Activated CD4-positive, alpha-beta T cell treated with anti-CD3 and anti-CD28 coated beads, Interleukin-2, amount 10 ng/mL, durations not matched to agents 7 days and 5 days (primary cell): ENCODE measurements around the gene ABCA9. TPM values are rescaled to one million over a fixed set of nuclear protein-coding genes. Genes with fewer than 3 reads are reported as not detected.
"Not testable (repeated sequence)": the region's sequence is repeated elsewhere in the genome, so short reads cannot be mapped to it uniquely, and the experiment has no call there.

ENCODE experiments used
- CTCF ChIA-PET: fragments of 350-600 bp; sonication (Branson Sonifier 250); formaldehyde crosslinking; loops from one replicate; lab custom pipeline; 2021; ENCODE audit warnings: antibody characterized with exemption; lab: Charles Lee
- POLR2A ChIA-PET: fragments of 350-600 bp; sonication (Branson Sonifier 250); formaldehyde crosslinking; loops from one replicate; lab custom pipeline; 2021; ENCODE audit warnings: antibody characterized with exemption; lab: Charles Lee
- DNase-seq: peaks from one replicate; pipeline ENCODE4 v3.0.0-alpha.2; 2020
- H3K27ac Mint-ChIP-seq: one replicate; pipeline ENCODE4 v1.8.0; 2021; ENCODE audit warnings: mild to moderate bottlenecking, moderate library complexity, mixed read lengths
- H3K27me3 Mint-ChIP-seq: one replicate; pipeline ENCODE4 v1.8.0; 2021; ENCODE audit warnings: mixed read lengths
- H3K36me3 Mint-ChIP-seq: one replicate; pipeline ENCODE4 v1.8.0; 2021; ENCODE audit warnings: low read depth, mixed read lengths
- H3K4me1 Mint-ChIP-seq: one replicate; pipeline ENCODE4 v1.8.0; 2021; ENCODE audit warnings: mixed read lengths
- H3K4me3 Mint-ChIP-seq: one replicate; pipeline ENCODE4 v1.8.0; 2021; ENCODE audit warnings: mild to moderate bottlenecking, moderate library complexity, mixed read lengths
- H3K9me3 Mint-ChIP-seq: one replicate; pipeline ENCODE4 v1.8.0; 2021; ENCODE audit warnings: mixed read lengths
- total RNA-seq, 2 experiments: library from RNA; stranded (reverse); gene quantifications; one replicate each; pipeline ENCODE4 v1.2.3, GENCODE V29; 2021

The ABCA9 gene
- total RNA-seq, 2 experiments from 2014 or later, result 0.08 to 0.22 TPM

GRCh38 chr17:68953340-68953997 lies 107.3 kb downstream of the ABCA9 start:
- Mint-ChIP-seq H3K4me3 (no peak overlapping the region), H3K9me3 (no peaks in the 10 kb centered on the region), H3K27ac (no peak overlapping the region), H3K27me3 (peaks cover 5% of the 10 kb centered on the region), H3K4me1 (no peaks in the 10 kb centered on the region), H3K36me3 (no peaks in the 10 kb centered on the region)
- ChIA-PET CTCF (interaction anchor here (0.6 kb wide), 2 partner anchors 235 to 1364 kb away, joined by 3 read pairs; no protein-coding TSS in a partner anchor), POLR2A (no interaction called here)
- no peak for DNase-seq

- Mint-ChIP-seq H3K27me3 (peaks cover 3% of the 10 kb centered on the region), H3K27ac (no peak overlapping the region), H3K36me3 (no peaks in the 10 kb centered on the region), H3K4me3 (no peak overlapping the region), H3K4me1 (no peaks in the 10 kb centered on the region), H3K9me3 (peaks cover 2% of the 10 kb centered on the region)
- DNase-seq, result no peak
- POLR2A ChIA-PET, result no interaction called here
- CTCF ChIA-PET, result no interaction called here
Measured at GRCh38 chr17:68950725-68951124, 110.0 kb downstream of the ABCA9 start.

GRCh38 chr17:68947868-68948267 lies 112.9 kb downstream of the ABCA9 start:
- H3K36me3 Mint-ChIP-seq, H3K27ac Mint-ChIP-seq, H3K4me1 Mint-ChIP-seq, POLR2A ChIA-PET, H3K27me3 Mint-ChIP-seq, H3K9me3 Mint-ChIP-seq, DNase-seq, CTCF ChIA-PET, H3K4me3 Mint-ChIP-seq: not testable (repeated sequence)

GRCh38 chr17:68944435-68945035 lies 116.2 kb downstream of the ABCA9 start:
- Mint-ChIP-seq H3K27ac (no peak overlapping the region), H3K4me3 (no peak overlapping the region), H3K27me3 (no peaks in the 10 kb centered on the region), H3K9me3 (peaks cover 2% of the 10 kb centered on the region), H3K36me3 (no peaks in the 10 kb centered on the region), H3K4me1 (no peaks in the 10 kb centered on the region)
- ChIA-PET POLR2A (no interaction called here), CTCF (no interaction called here)
- no peak for DNase-seq

- H3K4me3 Mint-ChIP-seq, POLR2A ChIA-PET: not testable (repeated sequence)
Measured at GRCh38 chr17:68943812-68944182, 116.9 kb downstream of the ABCA9 start.

GRCh38 chr17:68943123-68943811 lies 117.5 kb downstream of the ABCA9 start:
- no peaks in the 10 kb centered on the region for H3K36me3 Mint-ChIP-seq
- POLR2A ChIA-PET, result no interaction called here
- CTCF ChIA-PET, result no interaction called here

More at GRCh38 chr17:68943812-68944182, 116.9 kb downstream of the ABCA9 start:
- H3K27me3 Mint-ChIP-seq, H3K4me1 Mint-ChIP-seq, CTCF ChIA-PET, H3K27ac Mint-ChIP-seq, H3K9me3 Mint-ChIP-seq, DNase-seq, H3K36me3 Mint-ChIP-seq: not testable (repeated sequence)

GRCh38 chr17:68942389-68942788 lies 118.3 kb downstream of the ABCA9 start:
- Mint-ChIP-seq H3K36me3 (no peaks in the 10 kb centered on the region), H3K27ac (no peak overlapping the region), H3K9me3 (no peaks in the 10 kb centered on the region), H3K4me1 (no peaks in the 10 kb centered on the region), H3K4me3 (no peak overlapping the region), H3K27me3 (no peaks in the 10 kb centered on the region)
- DNase-seq, result no peak
- ChIA-PET CTCF (no interaction called here), POLR2A (interaction anchor here (0.5 kb wide), 1 partner anchor 1051 kb away, joined by 9 read pairs; no protein-coding TSS in a partner anchor)

More at GRCh38 chr17:68943123-68943811, 117.5 kb downstream of the ABCA9 start:
- Mint-ChIP-seq H3K4me3 (no peak overlapping the region), H3K9me3 (peaks cover 2% of the 10 kb centered on the region), H3K27ac (no peak overlapping the region), H3K4me1 (no peaks in the 10 kb centered on the region), H3K27me3 (no peaks in the 10 kb centered on the region)
- DNase-seq, result no peak

- no peak overlapping the region for H3K4me3 Mint-ChIP-seq
- CTCF ChIA-PET, result no interaction called here
- DNase-seq, result no peak
- H3K9me3 Mint-ChIP-seq, result no peaks in the 10 kb centered on the region
- POLR2A ChIA-PET, result interaction anchor here (0.5 kb wide), 1 partner anchor 1050 kb away, joined by 9 read pairs; no protein-coding TSS in a partner anchor
- no peaks in the 10 kb centered on the region for H3K36me3 Mint-ChIP-seq
- no peaks in the 10 kb centered on the region for H3K4me1 Mint-ChIP-seq
- no peak overlapping the region for H3K27ac Mint-ChIP-seq
- H3K27me3 Mint-ChIP-seq, result no peaks in the 10 kb centered on the region
Measured at GRCh38 chr17:68941761-68942160, 119.0 kb downstream of the ABCA9 start.

- POLR2A ChIA-PET, result no interaction called here
- H3K4me3 Mint-ChIP-seq, result no peak overlapping the region
- H3K27ac Mint-ChIP-seq, result no peak overlapping the region
Measured at GRCh38 chr17:68939195-68939594, 121.5 kb downstream of the ABCA9 start.

GRCh38 chr17:68937890-68938514 lies 122.7 kb downstream of the ABCA9 start:
- POLR2A ChIA-PET, result no interaction called here
- H3K4me1 Mint-ChIP-seq, result no peaks in the 10 kb centered on the region
- H3K27ac Mint-ChIP-seq, result no peak overlapping the region
- CTCF ChIA-PET, result no interaction called here
- no peak for DNase-seq
- no peaks in the 10 kb centered on the region for H3K9me3 Mint-ChIP-seq
- H3K27me3 Mint-ChIP-seq, result peaks cover 3% of the 10 kb centered on the region
- H3K4me3 Mint-ChIP-seq, result no peak overlapping the region
- no peaks in the 10 kb centered on the region for H3K36me3 Mint-ChIP-seq

More at GRCh38 chr17:68939195-68939594, 121.5 kb downstream of the ABCA9 start:
- Mint-ChIP-seq H3K36me3 (no peaks in the 10 kb centered on the region), H3K4me1 (no peaks in the 10 kb centered on the region), H3K27me3 (peaks cover 3% of the 10 kb centered on the region), H3K9me3 (no peaks in the 10 kb centered on the region)
- DNase-seq, result no peak
- CTCF ChIA-PET, result no interaction called here

- ChIA-PET CTCF (no interaction called here), POLR2A (no interaction called here)
- no peaks in the 10 kb centered on the region for H3K36me3 Mint-ChIP-seq
- DNase-seq, result no peak
- no peak overlapping the region for H3K27ac Mint-ChIP-seq
- no peaks in the 10 kb centered on the region for H3K4me1 Mint-ChIP-seq
- peaks cover 2% of the 10 kb centered on the region for H3K27me3 Mint-ChIP-seq
- no peak overlapping the region for H3K4me3 Mint-ChIP-seq
- H3K9me3 Mint-ChIP-seq, result no peaks in the 10 kb centered on the region
Measured at GRCh38 chr17:68927516-68927915, 133.2 kb downstream of the ABCA9 start.

- Mint-ChIP-seq H3K27me3 (no peaks in the 10 kb centered on the region), H3K36me3 (no peaks in the 10 kb centered on the region), H3K4me3 (no peak overlapping the region), H3K4me1 (no peaks in the 10 kb centered on the region), H3K9me3 (no peaks in the 10 kb centered on the region), H3K27ac (no peak overlapping the region)
- DNase-seq, result no peak
- ChIA-PET POLR2A (no interaction called here), CTCF (interaction anchor here (0.7 kb wide), 1 partner anchor 63 kb away, joined by 3 read pairs; no protein-coding TSS in a partner anchor)
Measured at GRCh38 chr17:68924793-68925720, 135.7 kb downstream of the ABCA9 start.
